Measurements from ENCODE around the gene BMAL1. TPM values are rescaled to one million over a fixed set of nuclear protein-coding genes. Genes with fewer than 3 reads are reported as not detected.

Gene BMAL1
- total RNA-seq, 1 experiment from 2014 or later: 3.3 TPM

GRCh38 chr11:13310443-13310842, 32.9 kb downstream of the BMAL1 start:
- no peak overlapping the region for H2BK12ac ChIP-seq (ENCODE audit: insufficient read length, low read depth, low read length)
- H3K14ac ChIP-seq (ENCODE audit: insufficient read depth, low read length): no peak overlapping the region
- Mint-ChIP-seq H3K4me1 (peaks cover 23 to 25% of the 10 kb centered on the region in 2 experiments), H3K9me3 (no peaks in the 10 kb centered on the region), H3K4me3 (no peak overlapping the region), H3K27me3 (ENCODE audit: low read depth) (peaks cover 4% of the 10 kb centered on the region; the same call in 1 of the 2 replicates), H3K36me3 (ENCODE audit: insufficient read depth in 1 of 3, low read depth in 3 of 3) (no peaks in the 10 kb centered on the region; a peak in 1 of 7 replicates), H3K27ac (no peak overlapping the region)
- no peak overlapping the region for H3K23ac ChIP-seq (ENCODE audit: insufficient read length, low read depth, low read length)
- H3K9me3 ChIP-seq (ENCODE audit: control insufficient read depth, low read depth, low read length): no peaks in the 10 kb centered on the region
- no peaks in the 10 kb centered on the region for H3K23me2 ChIP-seq (ENCODE audit: insufficient read length, low read depth, low read length, poor library complexity, severe bottlenecking)
- no peak overlapping the region for H2BK5ac ChIP-seq (ENCODE audit: insufficient read length, low read length)
- H2AK5ac ChIP-seq (ENCODE audit: insufficient read length, low read length): no peak overlapping the region
- no peak overlapping the region for H4K5ac ChIP-seq (ENCODE audit: insufficient read length, low read depth, low read length)
- H4K20me1 ChIP-seq (ENCODE audit: control insufficient read depth, insufficient read depth, insufficient read length): no peaks in the 10 kb centered on the region
- no peaks in the 10 kb centered on the region for H3K79me2 ChIP-seq (ENCODE audit: insufficient read depth, low read length)
- H2BK15ac ChIP-seq (ENCODE audit: low read depth, low read length): no peak overlapping the region
- no peak overlapping the region for H4K91ac ChIP-seq (ENCODE audit: insufficient read length, low read depth, low read length)
- no peaks in the 10 kb centered on the region for H3K79me1 ChIP-seq (ENCODE audit: insufficient read depth, low read depth, low read length, poor library complexity, severe bottlenecking)
- H3K9ac ChIP-seq (ENCODE audit: extremely low read depth, insufficient read length, low read length): no peak overlapping the region
- no CpG with 5 or more reads among the region's 6 CpGs for WGBS (ENCODE audit: extremely low coverage, insufficient read length, low lambda C conversion rate)
- no peak overlapping the region for H3K56ac ChIP-seq (ENCODE audit: insufficient read length, low read depth, low read length)
- no peak overlapping the region for H3K4me2 ChIP-seq (ENCODE audit: insufficient read depth, insufficient read length, low read length)
- TF ChIP-seq CTCF (conservative IDR thresholded peaks at IDR 0.05): no peak
- no peak overlapping the region for H4K8ac ChIP-seq (replicated peaks; ENCODE audit: insufficient read length, low read depth, low read length)
- H2AFZ ChIP-seq (ENCODE audit: low read length): no peak overlapping the region
- H3K27me3 ChIP-seq (ENCODE audit: insufficient read depth, low read length): no peaks in the 10 kb centered on the region
- no peak overlapping the region for H3K27ac ChIP-seq (ENCODE audit: insufficient read length, low read depth, low read length)
- H3K4ac ChIP-seq (ENCODE audit: low read depth, low read length): no peak overlapping the region
- no peak overlapping the region for H3T11ph ChIP-seq (ENCODE audit: low read length)
- peaks cover 6% of the 10 kb centered on the region; the same call in 1 of the 2 replicates for H3K4me1 ChIP-seq (ENCODE audit: insufficient read depth, low read length)
- no peak overlapping the region for H3K18ac ChIP-seq (ENCODE audit: insufficient read length, low read depth, low read length)
- no peak for DNase-seq
- no peak overlapping the region for H2BK120ac ChIP-seq (ENCODE audit: low read depth, low read length, poor library complexity, severe bottlenecking)
- no peak overlapping the region for H2BK20ac ChIP-seq (ENCODE audit: low read depth, low read length, poor library complexity, severe bottlenecking)
